Astrocyte of the hippocampus (primary cell): Measurements from ENCODE around the gene CHCHD10.
A peak's percentile ranks its signal among the peaks of the same experiment; 100 is the strongest.

Experiments
- DNase-seq: peaks from one replicate; pipeline ENCODE4 v3.0.0; 2011; ENCODE audit warnings: low read depth, low spot score

Gene CHCHD10

GRCh38 chr22:23787910-23788309, 20.1 kb upstream of the CHCHD10 start:
- no peak for DNase-seq

DNA sequence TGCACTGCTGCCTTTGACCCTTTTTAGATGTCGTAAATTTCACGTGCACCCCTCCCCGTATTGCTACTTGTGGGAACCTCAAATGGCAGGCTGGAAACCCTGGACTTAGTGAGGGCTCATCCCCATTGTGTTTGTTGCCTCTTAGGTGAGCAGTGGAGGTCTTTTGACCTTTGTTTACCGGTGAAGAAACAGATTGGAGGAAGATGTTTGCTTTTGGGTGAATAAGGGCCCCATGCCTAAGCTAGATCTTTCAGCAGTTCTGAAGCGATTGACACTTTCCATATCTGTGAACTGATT, 19.8 kb upstream of the CHCHD10 start:
- DNase-seq = no peak

GRCh38 chr22:23786752-23787599, 19.2 kb upstream of the CHCHD10 start, which contains the start of gene SMARCB1:
SMARCB1 (plus strand) TSS chr22:23786966; CDS start chr22:23787170, 204 bp downstream.
- peak; percentile 96 for DNase-seq

DNA sequence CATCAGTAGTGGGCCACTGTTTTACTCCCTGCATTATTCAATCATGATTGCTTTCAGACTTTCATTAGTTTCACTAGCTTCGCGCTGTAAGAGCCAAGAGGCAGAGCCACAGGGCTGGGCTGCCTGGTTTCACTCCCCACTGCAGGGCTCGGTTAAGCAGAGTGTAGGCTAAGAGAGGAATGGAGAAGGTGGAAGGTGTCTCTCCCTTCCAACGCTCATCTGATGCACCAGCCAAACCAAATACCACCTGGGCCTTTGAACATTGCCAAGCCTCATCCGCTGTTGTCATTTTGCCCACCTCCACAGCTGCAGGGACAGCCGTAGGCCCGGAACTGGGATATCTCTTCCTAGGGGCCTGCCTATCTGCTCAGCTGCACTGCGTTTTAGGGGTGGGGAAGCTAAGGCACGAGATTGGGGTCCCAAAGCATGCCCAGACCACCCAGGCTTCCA, 18.5 kb upstream of the CHCHD10 start:
- DNase-seq = no peak

DNA sequence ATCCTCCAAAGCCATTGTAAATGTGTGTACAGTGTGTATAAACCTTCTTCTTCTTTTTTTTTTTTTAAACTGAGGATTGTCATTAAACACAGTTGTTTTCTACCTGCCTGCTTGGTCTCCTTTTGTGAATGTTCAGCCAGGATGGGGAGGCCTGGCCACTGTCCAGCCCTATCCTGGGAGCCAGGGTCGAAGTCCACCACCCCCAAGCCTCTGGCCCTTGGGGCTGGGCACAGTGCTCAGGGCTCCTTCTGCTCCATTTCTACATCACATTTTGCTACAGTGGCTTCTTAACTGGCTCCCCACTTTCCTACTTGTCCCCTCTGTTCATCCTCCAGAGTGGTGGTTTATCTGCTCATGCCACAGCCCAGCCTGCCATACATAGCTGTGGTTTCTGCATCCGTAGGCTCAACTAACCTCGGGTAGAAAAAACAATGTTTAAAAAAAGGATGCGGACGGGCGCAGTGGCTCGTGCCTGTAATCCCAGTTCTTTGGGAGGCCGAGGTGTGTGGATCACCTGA, 16.5 kb upstream of the CHCHD10 start:
- DNase-seq = peak; percentile 86

DNA sequence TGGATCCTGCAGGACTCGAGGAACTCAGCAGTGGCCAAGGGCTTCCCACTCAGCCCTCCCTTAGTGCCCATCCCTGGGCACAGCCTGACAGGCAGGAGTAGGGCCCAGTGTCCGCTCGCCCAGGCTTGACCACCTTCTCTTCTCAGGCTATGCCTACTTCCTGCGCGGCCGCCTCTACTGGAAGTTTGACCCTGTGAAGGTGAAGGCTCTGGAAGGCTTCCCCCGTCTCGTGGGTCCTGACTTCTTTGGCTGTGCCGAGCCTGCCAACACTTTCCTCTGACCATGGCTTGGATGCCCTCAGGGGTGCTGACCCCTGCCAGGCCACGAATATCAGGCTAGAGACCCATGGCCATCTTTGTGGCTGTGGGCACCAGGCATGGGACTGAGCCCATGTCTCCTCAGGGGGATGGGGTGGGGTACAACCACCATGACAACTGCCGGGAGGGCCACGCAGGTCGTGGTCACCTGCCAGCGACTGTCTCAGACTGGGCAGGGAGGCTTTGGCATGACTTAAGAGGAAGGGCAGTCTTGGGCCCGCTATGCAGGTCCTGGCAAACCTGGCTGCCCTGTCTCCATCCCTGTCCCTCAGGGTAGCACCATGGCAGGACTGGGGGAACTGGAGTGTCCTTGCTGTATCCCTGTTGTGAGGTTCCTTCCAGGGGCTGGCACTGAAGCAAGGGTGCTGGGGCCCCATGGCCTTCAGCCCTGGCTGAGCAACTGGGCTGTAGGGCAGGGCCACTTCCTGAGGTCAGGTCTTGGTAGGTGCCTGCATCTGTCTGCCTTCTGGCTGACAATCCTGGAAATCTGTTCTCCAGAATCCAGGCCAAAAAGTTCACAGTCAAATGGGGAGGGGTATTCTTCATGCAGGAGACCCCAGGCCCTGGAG, 15.7 kb upstream of the CHCHD10 start:
- DNase-seq = no peak

GRCh38 chr22:23782703-23783102, 14.9 kb upstream of the CHCHD10 start:
- no peak for DNase-seq

DNA sequence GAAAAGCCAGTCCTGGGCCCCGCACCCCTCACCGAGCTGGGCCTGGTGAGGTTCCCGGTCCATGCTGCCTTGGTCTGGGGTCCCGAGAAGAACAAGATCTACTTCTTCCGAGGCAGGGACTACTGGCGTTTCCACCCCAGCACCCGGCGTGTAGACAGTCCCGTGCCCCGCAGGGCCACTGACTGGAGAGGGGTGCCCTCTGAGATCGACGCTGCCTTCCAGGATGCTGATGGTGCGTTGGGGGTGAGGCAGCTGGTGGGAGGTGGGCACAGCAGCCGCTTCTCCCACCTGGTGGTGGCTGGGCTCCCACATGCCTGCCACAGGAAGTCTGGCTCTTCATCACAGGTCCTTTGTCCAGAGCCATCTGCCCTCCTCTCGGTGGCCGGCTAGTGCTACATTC, 14.5 kb upstream of the CHCHD10 start:
- DNase-seq = no peak

GRCh38 chr22:23781511-23782183, 13.9 kb upstream of the CHCHD10 start:
- DNase-seq = no peak

DNA sequence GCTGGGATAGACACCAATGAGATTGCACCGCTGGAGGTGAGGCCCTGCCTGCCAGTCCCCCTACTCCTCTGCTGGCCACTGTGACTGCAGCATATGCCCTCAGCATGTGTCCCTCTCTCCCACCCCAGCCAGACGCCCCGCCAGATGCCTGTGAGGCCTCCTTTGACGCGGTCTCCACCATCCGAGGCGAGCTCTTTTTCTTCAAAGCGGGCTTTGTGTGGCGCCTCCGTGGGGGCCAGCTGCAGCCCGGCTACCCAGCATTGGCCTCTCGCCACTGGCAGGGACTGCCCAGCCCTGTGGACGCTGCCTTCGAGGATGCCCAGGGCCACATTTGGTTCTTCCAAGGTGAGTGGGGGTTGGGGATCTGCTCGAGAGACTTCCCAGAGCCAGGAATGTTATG, 13.3 kb upstream of the CHCHD10 start:
- DNase-seq = no peak

- no peak for DNase-seq
These were observed 12.5 kb upstream of the CHCHD10 start for GRCh38 chr22:23780146-23780748.

DNA sequence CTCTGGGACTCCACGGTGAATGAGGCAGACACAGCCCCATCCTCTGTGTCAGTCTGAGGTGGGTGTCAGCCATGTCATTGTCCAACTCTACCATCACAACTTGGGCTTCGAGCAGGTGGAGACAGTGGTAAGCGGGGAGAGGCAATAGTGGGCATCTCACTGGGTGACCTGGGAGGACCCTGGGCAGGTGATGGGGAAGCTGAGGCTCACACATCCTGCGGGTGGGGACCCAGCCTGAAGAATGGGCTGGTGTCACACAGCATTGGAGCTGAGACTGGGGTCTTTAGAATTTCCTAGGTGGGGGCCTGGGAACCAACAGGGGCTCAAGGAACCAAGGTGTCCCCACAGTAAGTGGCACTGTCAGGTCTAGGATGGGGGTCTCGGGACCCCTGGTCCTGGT, 12.0 kb upstream of the CHCHD10 start:
- no peak for DNase-seq

DNA sequence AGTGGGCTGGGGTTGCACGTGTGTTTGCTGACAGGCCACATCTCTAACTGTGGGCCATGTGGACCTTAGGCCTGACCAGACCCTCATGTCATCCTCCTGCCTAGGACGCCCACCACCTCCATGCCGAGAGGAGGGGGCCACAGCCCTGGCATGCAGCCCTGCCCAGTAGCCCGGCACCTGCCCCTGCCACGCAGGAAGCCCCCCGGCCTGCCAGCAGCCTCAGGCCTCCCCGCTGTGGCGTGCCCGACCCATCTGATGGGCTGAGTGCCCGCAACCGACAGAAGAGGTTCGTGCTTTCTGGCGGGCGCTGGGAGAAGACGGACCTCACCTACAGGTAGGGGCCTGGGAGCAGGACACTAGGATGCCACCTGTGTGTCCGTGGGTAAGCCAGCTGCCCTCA, 11.3 kb upstream of the CHCHD10 start:
- no peak for DNase-seq

DNA sequence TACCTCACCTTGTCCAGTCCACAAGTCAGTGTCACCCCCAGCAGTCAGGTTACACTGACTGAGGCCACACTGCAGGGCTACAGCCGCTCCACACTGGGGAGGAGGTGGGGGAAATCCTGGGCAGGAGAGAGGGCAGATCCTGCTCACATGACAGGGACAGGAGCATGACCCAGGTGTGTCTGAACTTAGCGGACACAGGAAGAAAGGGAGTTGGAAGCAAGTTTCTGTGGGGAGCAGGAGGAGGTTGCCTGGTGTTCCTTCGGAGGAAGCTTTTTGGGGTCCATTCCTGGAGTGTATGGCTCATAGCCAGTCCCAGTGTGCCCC, 10.8 kb upstream of the CHCHD10 start:
- DNase-seq = no peak

DNA sequence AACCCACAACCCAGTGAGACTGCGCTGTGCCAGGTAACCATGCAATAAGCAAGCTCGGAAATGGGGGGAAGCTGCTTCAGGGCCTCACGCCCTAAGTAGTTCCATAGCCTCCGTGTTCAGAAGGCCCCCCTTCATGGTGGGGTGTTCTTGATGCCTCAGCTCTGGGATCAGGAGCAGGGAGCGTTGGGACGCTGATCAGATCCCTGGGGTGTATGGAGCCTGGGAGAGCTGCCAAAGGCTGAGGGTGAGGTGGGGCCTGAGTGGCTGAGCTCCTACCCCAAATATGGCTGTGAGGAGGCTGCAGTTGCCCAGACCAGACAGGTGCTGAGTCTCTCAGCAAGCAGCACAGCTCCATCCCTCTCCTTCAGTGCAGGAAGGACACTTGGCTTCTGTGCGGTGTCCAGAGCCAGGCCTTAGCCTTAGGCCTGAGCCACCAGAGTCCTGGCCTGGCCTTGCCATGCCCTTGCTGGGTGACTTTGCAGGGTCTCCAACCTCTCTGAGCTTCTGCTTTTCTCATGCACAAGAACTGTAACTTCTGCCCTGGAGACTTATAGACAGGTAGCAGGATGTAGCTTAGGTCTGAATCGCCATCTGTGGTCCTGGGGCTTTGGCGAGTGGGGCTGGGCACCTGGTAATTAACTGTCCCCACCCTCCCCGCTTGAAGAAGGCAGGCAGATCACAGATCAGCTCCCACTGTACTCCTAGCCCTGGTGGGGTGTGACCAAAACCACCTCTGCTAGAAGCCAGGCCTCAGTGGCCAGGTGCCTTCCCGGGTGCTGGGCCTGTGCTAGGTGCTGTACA, 10.2 kb upstream of the CHCHD10 start:
- no peak for DNase-seq

DNA sequence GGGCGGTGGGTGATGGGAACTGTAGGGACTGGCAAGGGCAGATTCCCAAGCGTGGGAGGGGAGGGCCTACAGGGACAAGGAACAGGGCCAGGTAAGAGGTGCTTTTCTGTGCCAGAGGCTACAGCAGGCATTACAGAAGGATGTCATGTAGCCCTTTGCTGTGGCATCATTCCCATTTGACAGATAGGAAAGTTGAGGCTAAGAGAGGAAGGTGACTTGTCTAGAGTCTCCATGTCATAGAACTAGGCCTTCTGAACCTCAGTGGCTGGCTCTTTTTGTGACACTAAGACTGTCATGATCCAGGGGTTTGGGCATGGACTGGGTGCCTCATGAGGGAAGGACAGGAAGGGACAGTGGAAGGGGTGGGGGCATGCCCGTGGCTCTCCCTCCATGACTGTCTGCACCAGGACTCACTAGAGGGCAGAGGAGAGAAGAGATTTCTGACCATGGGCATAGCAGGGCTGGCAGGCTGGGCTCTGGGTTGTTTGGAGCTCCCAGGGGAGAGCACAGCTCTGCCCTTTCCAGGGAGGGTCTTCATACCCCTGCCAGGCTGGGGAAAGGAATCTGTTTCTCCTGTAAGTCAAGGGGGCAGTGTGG, 8.1 kb upstream of the CHCHD10 start:
- DNase-seq = no peak

DNA sequence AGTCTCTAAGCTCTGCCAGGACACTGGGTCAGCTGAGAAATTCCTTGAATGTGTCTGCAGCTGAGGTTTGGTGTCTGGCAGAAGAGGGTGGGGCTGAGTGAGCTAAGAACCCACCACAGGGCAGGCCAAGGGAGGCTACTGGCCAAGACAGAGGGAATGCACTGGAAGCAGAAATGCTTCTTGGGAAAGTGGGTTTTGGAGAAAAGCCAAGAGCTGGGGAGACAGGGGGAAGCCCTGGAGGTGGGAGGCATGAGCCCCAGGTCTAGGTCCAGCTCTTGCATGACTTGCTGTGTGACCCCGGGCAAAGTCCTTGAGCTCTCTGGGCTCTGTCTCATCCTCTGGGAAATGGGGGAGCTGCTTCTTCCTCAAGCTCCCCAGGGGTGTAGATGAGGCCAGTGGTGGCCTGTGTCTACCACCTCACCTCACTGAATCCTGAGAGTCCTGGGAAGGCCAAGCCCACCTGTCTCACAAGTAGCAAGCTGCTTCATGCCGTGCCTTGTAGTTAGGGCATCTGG, 7.2 kb upstream of the CHCHD10 start:
- peak; percentile 87 for DNase-seq

DNA sequence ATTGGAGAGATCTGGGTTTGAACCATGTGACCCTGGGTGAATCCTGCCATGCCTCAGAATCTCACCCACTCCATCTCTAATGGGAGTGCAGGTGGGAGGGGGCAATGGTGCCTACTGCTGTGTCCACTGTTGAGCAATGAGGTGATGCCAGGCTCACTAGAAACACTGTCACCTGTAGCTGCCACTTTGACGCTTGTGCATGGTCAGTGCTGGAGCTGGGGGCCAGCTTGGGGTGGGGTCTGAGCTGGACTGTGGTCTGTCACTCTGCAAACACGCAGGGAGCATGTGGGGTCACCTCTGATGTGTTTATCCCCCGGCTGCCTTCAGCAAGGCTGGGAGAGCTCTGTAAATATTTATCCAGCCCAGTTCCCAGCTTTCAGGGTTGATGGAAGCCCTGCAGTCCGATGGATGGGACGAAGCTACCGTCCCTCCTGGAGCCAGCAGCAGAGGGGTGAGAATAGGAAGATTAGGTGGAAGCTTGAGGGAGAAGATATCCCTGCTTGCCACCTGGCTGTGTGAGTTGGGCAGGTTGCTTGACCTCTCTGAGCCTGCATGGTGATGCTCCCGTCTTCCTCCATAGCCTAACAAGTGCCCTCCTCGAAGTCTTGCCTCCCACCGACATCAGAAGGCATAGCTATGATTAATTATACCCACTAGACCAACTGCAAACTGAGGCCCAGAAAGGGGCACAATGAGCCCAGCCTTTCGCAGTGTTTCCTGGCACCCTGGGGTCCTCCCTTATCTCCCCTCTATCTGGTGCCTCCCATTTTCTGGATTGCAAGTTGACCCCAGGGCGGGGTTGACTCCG, 6.5 kb upstream of the CHCHD10 start:
- no peak for DNase-seq

DNA sequence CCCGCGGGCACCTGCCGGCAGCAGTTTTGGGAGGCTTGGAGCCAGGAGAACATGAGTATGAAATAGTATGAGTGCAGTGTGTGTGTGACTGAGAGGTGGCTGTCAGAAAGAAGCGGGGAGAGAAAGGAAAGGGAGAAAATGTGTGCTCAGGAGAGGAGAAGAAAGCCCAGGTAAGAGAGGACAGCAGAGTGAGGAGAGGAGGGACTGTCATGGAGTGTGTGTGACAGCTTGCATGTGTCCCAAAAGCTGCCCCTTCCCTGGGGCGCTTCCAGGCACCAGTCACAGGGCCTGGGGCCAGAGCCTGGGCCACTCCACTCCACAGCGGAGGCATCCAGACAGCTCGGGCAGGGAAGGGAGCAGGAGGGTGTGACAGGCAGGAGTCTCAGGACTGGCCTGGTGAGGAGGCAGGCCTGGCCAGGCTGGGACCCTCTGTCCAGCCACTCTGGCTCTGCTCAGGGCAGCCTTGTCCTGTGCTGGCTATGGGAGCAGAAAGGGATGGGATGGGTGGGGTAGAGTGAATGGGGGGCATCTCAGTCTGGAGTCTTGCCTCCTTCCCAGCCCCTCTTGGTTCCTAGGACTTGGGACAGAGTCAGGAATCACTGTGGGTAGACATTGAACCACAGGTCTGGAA, 5.8 kb upstream of the CHCHD10 start:
- no peak for DNase-seq
